ENCODE data around the gene DPH5.
"Not testable (repeated sequence)": the region's sequence is repeated elsewhere in the genome, so short reads cannot be mapped to it uniquely, and the experiment has no call there.

Gene DPH5, protein sequence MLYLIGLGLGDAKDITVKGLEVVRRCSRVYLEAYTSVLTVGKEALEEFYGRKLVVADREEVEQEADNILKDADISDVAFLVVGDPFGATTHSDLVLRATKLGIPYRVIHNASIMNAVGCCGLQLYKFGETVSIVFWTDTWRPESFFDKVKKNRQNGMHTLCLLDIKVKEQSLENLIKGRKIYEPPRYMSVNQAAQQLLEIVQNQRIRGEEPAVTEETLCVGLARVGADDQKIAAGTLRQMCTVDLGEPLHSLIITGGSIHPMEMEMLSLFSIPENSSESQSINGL

DNA sequence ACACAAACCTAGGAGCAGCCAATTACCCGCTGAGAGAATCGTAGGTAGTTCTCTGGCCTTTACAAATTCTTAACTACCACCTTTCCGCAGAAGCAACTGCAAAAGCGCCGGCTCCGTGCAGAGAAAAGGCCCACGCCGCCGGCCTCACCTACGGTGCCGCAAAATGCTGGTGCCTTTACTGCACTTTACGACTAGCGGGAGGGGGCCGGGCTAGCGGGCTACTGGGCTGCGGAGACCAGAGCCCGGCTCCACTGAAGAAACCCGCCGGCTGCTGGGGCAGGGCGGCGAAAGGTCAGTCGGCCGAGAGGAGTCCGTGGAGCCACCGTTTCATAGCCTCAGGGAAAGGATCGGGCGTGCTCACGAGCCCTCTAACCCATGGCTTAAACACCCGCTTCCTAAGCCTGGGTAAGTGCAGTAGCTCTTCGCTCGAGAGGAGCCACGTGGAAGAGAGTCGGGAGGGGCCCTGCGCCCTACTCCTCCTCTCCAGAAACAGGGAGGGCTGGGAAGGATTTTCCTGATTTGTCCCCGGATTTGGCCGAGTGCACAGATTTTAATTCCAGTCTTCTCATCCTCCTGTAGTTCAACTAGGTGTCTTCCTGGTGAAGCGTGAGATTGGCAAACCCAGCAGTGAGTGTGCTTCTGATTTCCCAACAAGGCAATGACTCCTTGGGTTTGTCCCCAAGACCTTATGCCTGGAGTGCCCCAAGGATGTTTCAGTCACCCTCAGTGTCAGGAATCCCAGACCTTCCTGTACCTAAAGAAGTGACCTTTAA, at the start of gene DPH5:
TSS of gene DPH5 (minus strand) at position 128 of the 773 bp plus-strand sequence. CDS start 341 bp downstream, outside the sequence.
- in situ Hi-C loops (cut with MboI; ENCODE audit: low sequenced_read_pairs) = no loop called here

DNA sequence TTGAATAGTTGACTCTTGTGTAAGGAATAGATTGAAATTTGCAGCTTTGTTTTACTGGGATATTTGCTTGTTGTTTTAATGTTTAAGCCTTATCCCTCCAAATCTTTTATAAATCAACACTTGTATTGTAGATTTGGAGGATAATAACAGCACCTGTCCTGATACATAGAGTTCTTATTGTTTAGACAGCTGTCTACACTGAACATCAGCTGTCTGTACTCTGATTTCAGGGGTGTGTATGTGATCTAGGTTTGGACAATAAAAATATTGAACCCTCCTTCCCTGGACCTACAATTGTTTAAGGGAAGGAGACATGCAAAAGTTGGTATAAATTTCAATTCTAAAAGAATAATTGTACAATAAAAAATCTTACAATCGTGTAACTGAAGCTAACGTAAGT, 48.3 kb upstream of the DPH5 start:
- in situ Hi-C loops (cut with MboI; ENCODE audit: low sequenced_read_pairs) = no loop called here

DNA sequence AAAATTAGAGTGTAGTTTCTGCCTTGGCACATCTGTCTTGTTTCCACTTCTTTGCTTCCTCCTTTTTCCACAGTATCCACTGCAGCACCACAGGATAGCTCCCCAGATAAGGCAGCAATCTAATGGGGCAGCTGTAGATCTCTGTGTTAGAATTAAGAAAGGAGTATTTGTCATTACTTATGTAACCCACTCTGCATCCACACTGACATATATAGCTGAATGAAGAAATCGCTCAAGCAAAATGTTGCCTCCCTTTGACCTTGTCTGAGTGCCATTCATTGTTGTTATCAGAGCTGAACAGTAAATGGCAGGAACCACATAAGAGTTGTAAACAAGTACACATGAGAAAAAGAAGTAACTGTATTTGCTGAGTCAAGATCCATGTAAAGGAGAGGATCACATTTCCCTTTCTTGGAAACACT, 45.9 kb upstream of the DPH5 start:
- in situ Hi-C loops (cut with MboI; ENCODE audit: low sequenced_read_pairs) = no loop called here

DNA sequence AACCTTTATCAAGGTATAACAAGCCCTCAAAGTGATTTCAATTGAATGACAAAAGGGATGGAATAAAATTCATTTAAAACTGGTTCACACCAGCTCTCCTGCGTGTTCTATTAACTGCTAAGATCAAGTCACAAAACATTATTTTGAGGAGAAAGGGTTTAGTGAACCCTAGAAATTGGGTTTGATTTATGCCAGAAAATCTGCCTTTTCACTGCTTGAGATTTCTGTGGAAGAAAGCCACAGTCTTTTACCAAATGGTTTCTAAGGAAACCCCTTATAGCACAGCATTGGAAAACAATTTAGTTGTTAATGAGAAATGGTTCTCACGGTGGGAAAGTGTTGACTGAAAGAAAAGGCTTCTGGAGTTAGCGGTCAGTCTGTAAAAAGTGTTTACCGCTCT, 43.6 kb upstream of the DPH5 start:
- in situ Hi-C loops (cut with MboI; ENCODE audit: low sequenced_read_pairs) = no loop called here

DNA sequence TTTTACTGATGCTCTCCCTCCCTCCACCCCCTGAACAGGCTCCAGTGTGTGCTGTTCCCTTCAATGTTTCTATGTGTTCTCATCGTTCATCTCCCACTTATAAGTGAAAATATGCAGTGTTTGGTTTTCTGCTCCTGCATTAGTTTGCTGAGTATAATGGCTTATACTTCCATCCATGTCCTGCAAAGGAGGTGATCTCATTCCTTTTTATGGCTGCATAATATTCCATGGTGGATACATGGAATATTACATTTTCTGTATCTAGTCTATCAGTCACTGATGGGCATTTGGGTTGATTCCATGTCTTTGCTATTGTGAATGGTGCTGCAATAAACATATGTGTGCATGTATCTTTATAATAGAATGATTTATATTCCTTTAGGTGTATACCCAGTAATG, 41.4 kb upstream of the DPH5 start:
- in situ Hi-C loops (cut with MboI; ENCODE audit: low sequenced_read_pairs) = not testable (repeated sequence)

DNA sequence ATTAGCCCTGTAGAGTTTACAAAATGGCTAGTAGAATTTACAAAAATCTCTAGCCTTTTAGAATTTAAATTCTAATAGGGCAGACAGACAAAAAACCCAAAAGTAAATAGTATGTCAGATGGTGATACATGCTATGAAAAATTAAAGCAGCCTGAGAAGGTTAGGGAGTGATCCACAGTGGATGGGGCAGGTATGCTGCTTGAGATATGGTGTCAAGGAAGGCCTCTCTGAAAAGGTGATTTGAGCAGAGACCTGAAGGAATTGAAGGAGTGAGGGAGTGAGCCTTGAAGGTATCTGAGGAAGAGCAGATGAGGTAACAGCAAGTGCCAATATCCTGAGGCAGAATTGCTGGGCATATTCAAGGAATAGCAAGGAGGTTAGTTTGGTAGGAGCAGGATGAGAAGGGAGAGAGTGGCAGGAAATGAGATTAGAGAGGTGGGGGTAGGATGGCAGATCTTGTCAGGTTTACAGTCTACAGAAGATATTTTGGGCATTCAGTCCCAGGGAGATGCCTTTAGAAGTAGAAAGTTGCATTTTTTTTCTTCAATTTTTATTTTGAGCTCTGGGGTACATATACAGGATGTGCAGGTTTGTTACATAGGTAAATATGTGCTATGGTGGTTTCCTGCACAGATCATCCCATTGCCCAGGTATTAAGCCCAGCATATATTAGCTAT, 40.8 kb upstream of the DPH5 start:
- in situ Hi-C loops (cut with MboI; ENCODE audit: low sequenced_read_pairs) = no loop called here

DNA sequence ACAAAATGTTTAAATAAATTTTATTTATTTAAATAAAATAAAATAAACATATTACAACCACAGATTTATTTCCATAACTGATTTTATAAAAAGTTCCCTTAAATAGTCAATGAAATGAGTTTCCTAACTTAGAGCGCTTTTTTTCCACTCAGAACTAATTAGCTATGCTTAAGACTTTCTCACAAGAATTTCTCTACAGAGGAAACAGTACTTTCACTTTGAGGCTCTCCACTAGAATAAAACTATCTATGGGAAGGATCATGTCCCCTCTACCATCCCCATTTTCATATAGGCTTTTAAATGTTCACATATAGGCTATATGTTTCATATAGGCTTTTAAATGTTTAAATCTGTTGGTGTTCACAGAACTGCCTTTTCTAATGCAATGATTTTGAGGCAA, 40.0 kb upstream of the DPH5 start:
- in situ Hi-C loops (cut with MboI; ENCODE audit: low sequenced_read_pairs) = no loop called here

DNA sequence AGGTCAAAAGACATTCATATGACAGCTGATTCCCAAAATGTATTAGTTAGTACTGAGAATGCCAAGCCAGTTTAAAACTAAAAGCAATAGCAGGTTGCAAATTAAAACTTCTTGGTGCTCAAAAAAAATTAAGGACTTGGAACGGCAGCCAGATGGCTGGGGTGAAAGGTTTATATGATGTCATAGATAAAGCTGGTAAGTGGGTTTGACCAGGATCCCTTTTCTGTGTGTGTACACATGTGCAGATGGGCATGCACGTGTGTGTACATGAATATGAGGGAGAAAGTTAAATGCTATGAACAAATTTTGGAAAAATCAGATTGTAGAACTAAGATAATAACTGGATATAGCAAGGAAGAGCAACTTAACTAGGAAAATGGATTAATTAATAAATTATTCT, 39.1 kb upstream of the DPH5 start:
- in situ Hi-C loops (cut with MboI; ENCODE audit: low sequenced_read_pairs) = no loop called here

DNA sequence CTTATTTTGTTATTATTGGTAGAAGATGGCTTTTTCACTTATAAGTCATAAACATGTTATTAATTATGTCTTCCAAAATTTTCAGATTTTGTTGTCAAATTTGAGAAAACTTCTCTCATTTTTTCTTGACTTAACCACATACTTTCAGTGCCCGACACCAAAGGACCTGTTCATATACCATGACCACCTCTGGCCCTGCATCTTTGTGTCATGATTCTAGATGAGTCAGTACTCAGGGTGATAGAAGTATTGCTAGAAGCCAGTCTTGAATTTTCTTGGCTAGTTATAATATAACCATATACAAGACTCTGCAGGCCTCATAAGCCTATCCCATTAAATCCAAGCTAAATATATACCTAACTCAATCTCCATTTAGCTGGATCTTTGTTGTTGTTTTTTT, 35.4 kb upstream of the DPH5 start:
- in situ Hi-C loops (cut with MboI; ENCODE audit: low sequenced_read_pairs) = no loop called here

DNA sequence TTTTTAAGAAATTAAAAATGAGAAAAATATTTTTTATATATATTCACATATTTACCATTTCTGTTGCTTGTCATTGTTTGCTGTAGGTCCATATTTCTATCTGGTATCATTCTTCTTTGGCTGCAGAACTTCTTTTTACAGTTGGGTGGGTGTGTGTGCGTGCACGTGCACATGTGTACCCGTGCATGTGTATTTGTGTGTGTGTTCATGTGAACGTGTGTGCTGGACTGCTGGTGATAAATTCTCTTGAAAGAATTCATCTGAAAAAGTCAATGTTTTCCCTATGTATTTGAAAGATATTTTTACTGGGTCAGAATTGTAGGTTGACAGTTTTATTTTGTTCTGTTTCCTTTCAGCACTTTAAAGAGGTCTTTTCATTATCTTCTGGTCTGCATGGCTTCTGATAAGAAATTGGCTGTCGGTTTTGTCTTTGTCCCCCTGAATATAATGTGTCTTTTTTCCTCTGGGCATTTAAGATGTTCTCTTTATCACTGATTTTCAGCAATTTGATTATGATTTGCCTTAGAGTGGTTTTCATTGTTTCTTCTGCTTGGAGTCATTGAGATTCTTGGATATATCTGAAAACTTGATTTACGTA, 34.5 kb upstream of the DPH5 start:
- in situ Hi-C loops (cut with MboI; ENCODE audit: low sequenced_read_pairs) = no loop called here

DNA sequence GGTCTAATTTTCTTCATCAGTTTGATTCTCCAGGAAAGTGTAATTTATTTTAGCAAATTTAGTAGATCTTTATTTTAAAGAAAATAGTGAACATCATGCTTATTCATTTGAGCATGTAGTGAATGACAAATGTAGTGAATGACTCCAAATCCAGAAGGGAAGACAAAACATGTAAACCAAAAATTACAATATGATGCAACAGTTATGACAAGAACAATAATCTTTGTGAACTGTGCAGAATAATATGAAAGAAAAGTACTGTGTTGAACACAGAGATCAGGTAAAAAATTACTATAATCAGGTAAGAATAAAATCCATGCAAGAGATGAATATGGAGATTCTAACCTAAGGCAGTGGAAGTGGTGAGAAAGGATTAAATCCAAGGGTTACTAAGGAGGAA, 30.0 kb upstream of the DPH5 start:
- in situ Hi-C loops (cut with MboI; ENCODE audit: low sequenced_read_pairs) = no loop called here

DNA sequence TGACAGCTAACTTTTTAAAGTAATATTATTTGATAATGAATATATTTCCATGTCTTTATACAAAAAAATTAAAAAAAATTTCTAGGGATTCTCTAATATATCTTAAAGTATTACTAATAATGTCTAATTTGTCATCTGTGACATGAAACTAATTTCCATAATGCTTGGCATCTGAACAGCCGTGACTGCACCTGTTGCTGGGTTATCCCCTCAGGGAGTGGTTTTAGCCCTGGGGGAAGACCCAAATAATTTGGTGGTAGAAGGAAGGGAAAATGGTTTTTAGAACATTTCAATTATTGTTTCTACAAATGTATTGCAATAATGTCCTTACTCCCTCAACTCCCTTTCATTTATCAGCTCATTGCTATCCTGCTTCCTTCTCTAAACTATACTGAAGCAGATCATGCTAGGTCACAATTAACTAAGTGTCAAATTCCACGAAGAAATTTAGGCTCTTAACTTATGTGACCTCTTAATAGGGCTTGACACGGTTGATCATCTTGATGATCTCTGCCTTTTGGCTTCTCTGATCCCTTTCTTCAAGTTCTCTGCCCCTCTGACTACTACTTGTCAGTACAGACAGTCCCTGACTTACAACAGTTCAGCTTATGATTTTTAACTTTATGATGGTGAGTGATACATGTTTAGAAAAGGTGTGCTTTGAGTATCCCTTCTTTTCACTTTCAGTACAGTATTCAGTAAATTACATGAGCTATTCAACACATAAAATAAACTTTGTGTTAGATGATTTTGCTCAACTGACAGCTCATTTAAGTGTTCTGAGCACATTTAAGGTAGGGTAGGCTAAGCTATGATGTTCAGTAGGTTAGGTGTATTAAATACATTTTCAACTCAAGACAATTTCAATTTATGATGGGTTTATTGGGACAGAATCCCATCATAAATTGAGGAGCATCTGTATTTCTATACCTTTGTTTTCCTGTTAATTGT, 26.4 kb upstream of the DPH5 start:
- in situ Hi-C loops (cut with MboI; ENCODE audit: low sequenced_read_pairs) = no loop called here

DNA sequence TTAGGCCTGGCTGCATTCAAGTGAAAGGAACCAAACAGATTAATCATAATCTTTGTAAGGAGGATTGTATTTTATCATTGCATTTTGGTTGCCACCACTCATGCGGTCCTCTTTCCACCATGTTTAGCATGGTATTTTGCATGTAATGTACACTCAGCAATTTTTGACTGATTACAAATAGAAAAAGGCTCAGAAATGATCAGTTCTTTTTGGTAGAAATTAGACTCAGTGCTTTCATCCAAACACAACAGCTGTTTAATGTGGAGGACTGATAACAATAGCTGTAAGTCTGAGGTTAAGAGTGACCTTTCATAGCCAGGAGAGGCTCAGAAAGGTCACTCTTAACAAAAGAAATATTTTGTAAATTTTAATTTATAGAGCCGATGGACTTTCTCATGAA, 25.3 kb upstream of the DPH5 start:
- in situ Hi-C loops (cut with MboI; ENCODE audit: low sequenced_read_pairs) = no loop called here

DNA sequence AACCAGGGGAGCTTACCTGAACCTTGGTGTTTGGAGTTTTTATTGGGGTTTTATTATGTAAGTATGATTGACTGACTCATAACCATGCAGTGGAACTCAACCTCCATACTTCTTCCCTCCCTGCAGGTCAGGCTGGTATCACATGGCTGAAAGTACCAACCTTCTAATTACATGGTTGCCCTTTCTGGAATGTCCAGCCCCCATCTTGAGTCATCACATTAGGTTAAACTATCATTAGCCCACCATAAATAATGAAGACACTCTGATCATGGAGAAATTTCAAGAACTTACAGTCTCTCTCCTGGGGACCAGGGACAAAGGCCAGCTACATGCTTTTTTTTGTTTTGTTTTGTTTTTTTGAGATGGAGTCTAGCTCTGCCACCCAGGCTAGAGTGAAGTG, 19.2 kb upstream of the DPH5 start:
- in situ Hi-C loops (cut with MboI; ENCODE audit: low sequenced_read_pairs) = no loop called here

DNA sequence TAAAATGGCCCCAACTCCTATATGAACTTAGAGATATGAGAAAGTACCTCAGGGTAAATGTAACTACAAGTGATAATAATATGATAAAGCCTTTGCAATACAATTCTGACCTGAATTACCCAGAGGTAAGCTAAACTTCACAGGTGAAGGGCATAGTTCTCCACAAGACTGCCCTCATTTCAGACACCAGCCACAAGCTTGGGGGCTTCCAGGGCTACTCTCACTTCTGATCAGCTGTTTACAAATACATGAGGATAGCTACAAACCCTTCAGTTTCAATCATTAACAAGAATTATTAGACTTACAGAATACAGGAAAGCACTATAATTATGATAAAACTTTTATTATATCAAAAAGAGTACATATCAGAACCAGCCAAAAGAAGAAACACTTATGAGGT, 18.7 kb upstream of the DPH5 start:
- in situ Hi-C loops (cut with MboI; ENCODE audit: low sequenced_read_pairs) = no loop called here

DNA sequence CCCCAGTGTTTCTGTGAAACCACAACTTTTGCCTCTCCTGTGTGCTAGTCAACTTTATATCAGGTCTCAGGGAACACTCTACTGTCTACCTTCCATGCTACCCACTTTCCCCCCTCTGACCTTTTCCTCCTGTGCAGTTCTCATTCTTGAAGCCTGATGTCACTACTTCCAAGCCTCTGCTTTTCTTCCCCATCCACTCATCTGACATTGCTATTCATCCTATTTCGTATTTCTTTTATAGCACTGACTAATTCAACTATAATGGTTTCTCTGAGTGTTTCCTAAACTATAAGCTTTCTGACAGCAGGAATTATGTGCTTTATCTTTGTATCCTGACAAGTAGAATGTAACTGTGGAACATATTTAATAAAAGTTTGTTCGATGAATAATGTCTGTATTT, 18.2 kb upstream of the DPH5 start:
- in situ Hi-C loops (cut with MboI; ENCODE audit: low sequenced_read_pairs) = no loop called here

DNA sequence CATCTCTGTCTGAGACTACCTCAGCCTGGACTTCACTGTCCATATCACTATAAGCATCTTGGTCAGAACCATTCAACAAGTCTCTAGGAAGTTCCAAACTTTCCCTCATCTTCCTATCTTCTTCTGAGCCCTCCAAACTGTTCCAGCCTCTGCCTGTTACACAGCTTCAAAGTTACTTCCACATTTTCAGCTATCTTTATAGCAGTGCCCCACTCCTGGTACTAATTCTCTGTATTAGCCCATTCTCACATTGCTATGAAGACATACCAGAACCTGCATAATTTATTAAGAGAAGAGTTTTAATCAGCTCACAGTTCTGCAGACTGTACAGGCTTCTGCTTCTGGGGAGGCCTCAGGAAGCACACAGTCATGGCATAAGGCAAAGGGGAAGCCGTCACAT, 15.7 kb upstream of the DPH5 start:
- in situ Hi-C loops (cut with MboI; ENCODE audit: low sequenced_read_pairs) = no loop called here

DNA sequence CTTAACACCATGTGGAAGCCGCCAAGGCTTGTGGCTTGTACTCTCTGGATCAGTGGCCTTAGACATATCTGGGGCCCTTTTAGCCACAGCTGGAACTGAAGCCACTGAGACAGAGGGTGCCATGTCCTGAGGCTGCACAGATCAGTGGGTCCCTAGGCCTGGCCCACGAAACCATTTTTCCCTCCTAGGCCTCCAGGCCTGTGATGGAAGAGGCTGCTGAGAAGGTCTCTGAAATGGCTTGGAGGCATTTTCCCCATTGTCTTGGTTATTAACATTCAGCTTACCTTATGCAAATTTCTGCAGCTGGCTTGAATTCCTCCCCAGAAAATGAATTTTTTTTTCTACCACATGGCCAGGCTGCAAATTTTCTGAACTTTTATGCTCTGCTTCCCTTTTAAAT, 15.1 kb upstream of the DPH5 start:
- in situ Hi-C loops (cut with MboI; ENCODE audit: low sequenced_read_pairs) = no loop called here

DNA sequence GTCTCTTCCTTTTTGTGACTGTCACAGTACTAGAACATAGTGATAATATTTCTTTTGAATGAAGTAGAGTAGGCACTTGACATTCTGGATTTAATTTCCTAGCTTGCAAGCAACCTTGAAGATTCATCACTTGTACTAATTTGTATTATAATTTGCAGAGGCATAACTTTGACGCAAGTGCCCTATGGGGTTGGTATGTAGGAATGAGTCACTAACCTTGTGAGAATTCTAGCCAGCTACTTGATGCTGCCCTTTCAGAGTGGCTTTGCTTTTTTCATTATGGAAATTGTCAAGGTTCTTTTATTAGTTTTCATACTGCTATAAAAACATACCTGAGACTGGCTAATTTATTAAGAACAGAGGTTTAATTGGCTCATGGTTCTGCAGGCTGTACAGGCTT, 13.7 kb upstream of the DPH5 start:
- in situ Hi-C loops (cut with MboI; ENCODE audit: low sequenced_read_pairs) = no loop called here

DNA sequence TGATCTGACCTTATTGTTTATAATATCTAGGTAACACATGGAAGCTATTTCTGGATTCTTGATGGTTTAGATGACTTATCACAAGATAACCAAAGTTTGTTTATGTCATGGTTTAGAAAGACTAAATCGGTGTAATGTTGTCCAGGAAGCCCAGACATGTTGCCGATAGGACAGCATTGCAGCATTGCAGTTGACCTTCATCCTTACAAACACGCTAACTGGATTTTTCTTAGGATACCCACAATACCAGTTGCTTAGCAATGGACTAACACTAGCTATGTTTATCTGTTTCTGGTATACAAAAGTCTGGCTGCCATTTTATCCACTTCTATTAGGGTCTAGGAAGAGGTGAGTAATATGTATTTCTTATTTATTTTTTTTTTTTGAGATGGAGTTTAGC, 11.7 kb upstream of the DPH5 start:
- in situ Hi-C loops (cut with MboI; ENCODE audit: low sequenced_read_pairs) = no loop called here

DNA sequence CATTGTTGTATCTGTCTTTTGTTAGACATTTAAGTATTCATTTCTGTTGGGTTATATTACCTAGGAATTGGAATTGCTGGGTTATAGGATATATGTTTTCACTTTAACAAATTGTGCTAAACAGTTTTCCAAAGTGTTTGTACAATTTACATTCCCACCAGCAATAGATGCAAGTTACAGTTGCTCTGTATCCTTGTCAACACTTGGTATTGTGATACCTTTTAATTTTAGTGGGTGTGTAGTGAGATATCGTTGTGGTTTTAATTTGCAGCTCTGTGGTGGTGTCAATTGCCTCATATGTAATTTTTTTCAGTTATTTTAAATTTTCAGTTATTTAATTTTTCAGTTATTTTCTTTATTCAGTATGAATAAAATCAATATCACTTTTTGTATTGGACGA, 7.4 kb upstream of the DPH5 start:
- in situ Hi-C loops (cut with MboI; ENCODE audit: low sequenced_read_pairs) = no loop called here

Measured in HL-60/S4 treated with phorbol 12-myristate 13-acetate at 8.2 ng/mL for 4 days and 3 days (cell line).